HS-27A (cell line): ENCODE data around the gene MTHFR.

Source experiments
- DNase-seq: peaks from one replicate; pipeline ENCODE4 v3.0.0-alpha.2; 2012; ENCODE audit warnings: low read depth, missing footprints

Gene MTHFR

GRCh38 chr1:11753555-11754208 lies 52.1 kb downstream of the MTHFR start:
- DNase-seq = no peak

DNA sequence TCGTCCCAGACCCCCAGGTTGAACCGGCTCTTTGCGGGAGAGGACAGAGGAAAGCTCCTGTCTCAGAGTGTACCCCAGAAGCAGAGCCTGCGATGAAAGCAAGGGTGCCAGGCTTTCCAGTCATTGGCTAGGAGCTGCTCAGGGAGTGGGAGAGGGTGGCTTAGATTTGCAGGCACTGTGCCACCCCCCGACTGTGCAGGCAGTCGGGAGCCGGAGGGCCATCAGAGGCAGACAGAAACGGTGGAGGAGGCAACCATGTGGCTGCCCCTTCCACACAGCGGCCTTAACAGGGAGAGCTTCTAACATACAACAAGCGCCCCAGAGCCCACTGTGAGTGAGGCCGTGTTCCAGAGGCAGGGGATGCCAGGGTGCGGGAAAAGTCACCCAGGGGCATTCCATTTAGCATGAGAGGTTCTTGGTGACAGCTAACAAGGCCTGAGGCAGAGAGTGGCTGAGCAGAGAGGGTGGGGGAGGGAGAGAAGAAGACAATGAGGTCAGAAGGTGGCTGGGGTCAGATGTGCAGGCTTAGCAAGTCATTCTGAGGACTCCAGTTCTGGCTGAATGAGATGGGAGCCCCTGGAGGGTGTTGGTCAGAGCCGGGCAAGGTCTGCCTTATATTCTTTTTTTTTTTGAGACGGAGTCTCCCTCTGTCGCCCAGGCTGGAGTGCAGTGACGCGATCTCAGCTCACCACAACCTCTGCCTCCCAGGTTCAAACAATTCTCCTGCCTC lies 53.2 kb downstream of the MTHFR start:
- DNase-seq = no peak

DNA sequence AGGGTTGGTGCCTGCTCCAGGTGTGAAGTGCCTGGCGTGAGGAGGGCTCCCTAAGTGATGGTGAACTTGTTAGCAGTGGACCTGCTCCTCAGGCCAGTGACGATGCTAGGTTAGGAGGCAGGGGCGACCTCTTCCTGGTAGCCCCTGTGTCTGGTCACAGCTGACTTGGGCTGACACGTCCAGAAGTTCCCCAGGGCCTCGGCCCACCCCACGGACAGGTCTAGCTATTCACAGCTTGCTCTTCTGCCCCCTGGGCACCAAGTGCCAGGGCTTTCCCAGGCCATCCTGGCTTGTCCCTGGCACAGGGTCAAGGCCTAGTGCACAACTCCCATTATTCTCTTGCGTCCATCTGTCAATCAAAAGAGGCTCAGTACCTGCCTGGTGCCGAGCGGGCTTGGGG lies 54.7 kb downstream of the MTHFR start:
- DNase-seq = no peak

DNA sequence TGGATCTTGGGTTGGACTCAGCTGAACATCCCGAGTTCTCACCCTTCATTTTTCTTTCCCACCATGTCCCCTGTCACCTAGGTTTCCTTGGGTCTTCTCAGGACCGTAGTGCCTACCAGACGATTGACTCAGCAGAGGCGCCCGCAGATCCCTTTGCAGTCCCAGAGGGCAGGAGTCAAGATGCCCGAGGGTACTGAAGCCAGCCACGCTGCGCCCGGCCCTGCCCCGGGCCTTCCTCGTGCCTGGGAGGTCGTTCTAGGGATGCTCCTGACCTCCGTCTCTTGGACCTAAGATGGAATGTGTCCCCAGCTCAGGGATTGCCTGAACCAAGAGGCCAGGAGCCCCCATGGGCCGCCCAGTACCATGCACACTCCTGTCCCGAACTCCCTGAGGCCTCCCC lies 55.8 kb downstream of the MTHFR start:
- no peak for DNase-seq

GRCh38 chr1:11749203-11749689 lies 56.5 kb downstream of the MTHFR start:
- no peak for DNase-seq

DNA sequence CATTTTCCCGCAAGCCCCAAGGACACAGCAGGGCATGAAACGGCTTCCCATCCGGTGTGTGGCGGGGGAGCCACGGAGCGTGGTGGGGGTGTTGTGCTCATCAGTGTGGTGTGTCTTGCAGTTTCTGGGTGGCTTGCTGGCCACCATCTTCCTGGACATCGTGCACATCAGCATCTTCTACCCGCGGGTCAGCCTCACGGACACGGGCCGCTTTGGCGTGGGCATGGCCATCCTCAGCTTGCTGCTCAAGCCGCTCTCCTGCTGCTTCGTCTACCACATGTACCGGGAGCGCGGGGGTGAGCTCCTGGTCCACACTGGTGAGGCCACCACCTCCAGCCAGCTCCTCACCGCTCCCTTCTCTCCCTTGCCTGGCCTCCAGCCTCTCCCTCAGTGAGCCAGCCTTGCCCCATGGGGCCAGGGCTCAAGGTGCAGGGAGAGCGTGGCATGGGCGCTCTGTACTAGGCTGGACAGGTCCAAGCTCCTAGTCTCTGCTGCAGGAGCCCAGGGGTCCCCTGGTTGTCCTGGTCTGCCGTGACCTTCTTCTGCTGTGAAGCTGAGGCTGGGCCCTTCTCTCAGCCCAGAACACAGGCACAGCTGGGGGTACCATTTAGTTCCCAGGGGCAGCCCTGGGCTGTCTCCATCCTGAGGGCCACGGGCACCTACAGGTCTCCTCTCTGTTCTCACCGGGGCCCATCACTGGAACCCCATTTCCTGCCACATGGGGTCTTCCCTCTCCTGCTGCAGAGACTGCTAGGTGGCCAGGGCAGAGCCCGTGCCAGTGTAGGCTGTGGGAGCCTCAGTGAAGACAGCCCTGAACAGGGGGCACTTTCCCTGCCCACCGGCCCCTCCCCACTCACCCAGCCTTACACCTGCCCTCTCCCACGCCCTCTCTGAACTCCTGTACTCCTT lies 57.2 kb downstream of the MTHFR start:
- DNase-seq = no peak

DNA sequence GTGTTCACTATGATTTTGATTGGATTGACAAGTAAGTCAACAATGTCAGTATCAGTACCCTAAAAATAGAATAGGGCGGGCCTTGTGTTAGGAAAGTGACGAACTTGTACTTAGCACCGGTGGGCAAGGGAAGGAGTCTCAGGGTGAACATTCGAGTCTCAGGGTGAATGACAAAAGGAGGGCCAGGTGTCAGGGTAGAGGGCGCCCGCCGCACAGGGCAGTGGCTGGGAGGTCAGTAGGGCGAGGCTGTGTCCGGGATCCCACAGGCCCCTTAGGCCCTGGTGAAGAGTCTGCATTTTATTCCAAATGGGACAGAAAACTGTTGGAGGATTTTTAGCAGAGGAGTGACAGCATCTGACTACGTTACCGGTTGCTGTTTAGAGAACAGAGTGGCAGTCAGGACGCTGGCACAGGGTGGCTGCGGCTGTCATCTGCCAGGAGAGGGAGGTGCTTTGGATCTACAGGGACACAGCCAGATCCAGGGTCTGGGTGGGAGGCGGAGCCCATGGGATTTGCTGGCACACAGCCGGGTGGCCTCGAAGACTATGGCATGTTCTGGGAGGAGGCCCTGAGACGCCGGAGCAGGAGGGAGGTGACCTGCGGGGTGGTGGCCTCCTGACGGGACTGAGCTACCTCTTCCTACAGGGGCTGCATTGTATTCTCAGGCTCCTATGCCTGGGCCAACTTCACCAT lies 58.8 kb downstream of the MTHFR start:
- DNase-seq = no peak

- no peak for DNase-seq
Observed at GRCh38 chr1:11746092-11746491, 59.7 kb downstream of the MTHFR start.

DNA sequence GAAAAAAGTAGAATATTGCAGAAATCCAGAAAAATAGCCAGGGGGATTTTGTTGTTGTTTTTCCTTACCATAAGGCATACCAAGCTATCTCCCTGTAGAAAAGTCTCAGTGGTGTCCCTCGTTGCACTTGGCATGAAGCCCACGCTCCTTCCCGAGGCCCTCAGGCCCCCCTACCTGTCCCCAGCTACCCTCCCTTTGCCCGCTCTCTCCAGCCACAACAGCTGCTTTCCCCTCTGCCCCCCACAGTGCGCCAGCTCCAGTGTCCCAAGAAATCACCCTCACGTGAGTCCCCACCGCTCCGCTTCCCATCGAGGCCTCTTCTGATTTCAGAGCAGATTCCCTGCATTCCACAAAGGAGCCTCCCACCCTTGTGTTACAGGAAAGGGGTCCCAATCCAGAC lies 61.5 kb downstream of the MTHFR start:
- DNase-seq = no peak

- DNase-seq = no peak
Observed at GRCh38 chr1:11741919-11742558, 63.7 kb downstream of the MTHFR start.

DNA sequence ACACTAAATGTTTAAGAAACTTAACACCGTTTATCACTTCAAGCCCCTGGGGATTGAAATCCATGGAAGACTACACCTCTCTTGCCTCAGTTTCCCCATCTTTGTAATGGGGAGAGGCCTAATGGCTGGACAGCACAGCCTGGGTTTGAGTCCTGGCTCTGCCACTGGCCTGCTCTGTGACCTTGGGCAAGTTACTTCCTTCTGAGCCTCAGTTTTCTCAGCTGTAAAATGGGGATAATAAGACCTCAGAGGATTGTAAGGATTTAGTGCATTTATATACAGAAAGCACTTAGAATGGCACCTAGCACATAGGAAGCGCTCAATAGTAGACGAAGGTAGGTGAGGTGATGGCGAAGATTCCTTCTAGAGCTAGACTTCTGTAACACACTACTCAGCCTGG lies 64.3 kb downstream of the MTHFR start:
- no peak for DNase-seq

GRCh38 chr1:11740258-11741192 lies 65.2 kb downstream of the MTHFR start:
- DNase-seq = no peak

- no peak for DNase-seq
Observed at GRCh38 chr1:11738783-11739182, 67.0 kb downstream of the MTHFR start.

- DNase-seq = no peak
Observed at GRCh38 chr1:11738096-11738495, 67.7 kb downstream of the MTHFR start.

DNA sequence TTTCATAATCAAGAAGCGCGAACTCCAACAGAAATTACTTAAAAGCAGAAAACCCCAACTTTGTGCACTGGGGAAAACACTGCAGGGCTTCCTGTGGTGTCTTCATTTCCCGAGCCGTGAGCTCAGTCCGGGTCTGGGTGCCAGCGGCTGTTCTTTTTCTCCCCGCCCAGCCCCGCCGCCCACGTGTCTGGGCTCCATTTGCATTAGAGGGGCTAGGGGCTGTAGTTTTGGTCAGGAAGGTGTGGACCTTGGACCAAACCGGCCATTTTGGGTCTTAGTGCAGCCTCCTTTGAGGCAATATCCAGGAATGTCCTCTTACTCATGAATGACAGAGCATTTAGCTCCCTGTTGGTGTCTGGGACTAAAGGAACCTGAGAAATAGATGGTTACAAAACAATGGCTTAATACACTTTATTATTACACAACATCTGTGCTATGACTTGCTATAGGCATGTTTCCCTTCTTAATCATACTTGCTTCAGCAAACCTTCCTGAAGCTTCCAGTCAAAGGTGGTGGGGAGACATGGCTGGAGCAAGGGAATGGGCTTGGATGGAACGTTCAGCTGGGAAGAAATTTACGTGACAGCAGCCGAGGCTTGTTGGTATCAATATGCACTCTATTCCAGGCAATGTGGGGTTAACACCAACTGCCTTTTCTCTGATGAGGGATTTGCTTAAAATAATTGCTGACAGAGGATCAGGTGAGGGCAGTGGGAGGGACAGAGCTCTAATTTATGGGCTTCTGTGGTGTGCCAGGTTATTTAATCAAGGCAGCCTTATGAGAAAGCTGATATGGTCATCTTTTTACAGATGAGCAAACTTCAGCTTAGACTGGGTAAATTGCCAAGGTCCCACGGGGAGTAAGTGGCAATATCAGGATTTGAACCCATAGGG lies 68.8 kb downstream of the MTHFR start:
- DNase-seq = peak; percentile 22

GRCh38 chr1:11735854-11736745 lies 69.7 kb downstream of the MTHFR start, which contains the start of gene AGTRAP:
TSS of gene AGTRAP (plus strand) at chr1:11736136. CDS start at chr1:11736209, 73 bp downstream.
- DNase-seq = peak; percentile 74
